ENCODE measurements around the gene MUC12.

DNA sequence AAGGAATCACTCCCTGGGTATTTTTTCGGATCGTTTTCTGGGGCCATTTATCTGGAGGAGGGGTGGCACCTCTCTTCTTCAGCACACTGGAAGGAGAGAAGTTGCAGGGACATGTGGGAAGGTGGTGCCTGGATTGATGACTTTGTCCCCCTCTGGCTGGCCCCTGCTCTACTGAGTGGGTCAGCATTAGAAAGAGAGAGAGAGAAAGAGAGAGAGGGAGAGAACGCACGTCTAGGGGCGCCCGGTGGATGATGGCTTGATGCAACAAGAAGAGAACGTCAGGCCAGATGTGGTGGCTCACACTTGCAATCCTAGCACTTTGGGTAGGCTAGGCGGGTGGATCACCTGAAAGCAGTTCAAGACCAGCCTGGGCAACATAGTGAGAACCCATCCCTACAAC lies 5.5 kb upstream of the MUC12 start:
- TF ChIP-seq, protein P1, sequence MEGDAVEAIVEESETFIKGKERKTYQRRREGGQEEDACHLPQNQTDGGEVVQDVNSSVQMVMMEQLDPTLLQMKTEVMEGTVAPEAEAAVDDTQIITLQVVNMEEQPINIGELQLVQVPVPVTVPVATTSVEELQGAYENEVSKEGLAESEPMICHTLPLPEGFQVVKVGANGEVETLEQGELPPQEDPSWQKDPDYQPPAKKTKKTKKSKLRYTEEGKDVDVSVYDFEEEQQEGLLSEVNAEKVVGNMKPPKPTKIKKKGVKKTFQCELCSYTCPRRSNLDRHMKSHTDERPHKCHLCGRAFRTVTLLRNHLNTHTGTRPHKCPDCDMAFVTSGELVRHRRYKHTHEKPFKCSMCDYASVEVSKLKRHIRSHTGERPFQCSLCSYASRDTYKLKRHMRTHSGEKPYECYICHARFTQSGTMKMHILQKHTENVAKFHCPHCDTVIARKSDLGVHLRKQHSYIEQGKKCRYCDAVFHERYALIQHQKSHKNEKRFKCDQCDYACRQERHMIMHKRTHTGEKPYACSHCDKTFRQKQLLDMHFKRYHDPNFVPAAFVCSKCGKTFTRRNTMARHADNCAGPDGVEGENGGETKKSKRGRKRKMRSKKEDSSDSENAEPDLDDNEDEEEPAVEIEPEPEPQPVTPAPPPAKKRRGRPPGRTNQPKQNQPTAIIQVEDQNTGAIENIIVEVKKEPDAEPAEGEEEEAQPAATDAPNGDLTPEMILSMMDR (IDR thresholded peaks at IDR 0.05), result no peak
- TF ChIP-seq POLR2A (IDR thresholded peaks at IDR 0.05), result no peak
